Gastrocnemius medialis (tissue), 4 donors: Measurements from ENCODE around the gene DLL4. TPM values are rescaled to one million over a fixed set of nuclear protein-coding genes. Genes with fewer than 3 reads are reported as not detected.

Experiments used
- ATAC-seq, 2 donors: fragments of 150-250 bp; one replicate each; pipeline ENCODE4 v1.9.1; 2016
- DNase-seq, 2 donors: peaks; one replicate each; pipeline ENCODE4 v3.0.0-alpha.2; 2019
- H3K27ac ChIP-seq, 4 donors: fragments of 200-600 bp; sonication (generic); 1 replicate in 1 of 4; 2 replicates in 3 of 4; pipeline ENCODE4 v1.5.1; 2016 to 2018; ENCODE audit warnings: mild to moderate bottlenecking in 2 of 4, moderate library complexity in 1 of 4
- H3K27me3 ChIP-seq, 3 donors: fragments of 200-600 bp; sonication (generic) in 2 of 3; 1 replicate in 1 of 3; 2 replicates in 2 of 3; pipeline versions ENCODE4 v1.5.1 to v1.6.0; 2016 to 2019; ENCODE audit warnings: mild to moderate bottlenecking in 1 of 3, moderate library complexity in 1 of 3
- H3K36me3 ChIP-seq, 2 donors: fragments of 200-600 bp; sonication (generic) in 1 of 2; one replicate each; pipeline ENCODE4 v1.5.1; 2017 to 2018
- H3K4me1 ChIP-seq, 2 donors: fragments of 200-600 bp; sonication (generic) in 1 of 2; one replicate each; pipeline ENCODE4 v1.5.1; 2016 to 2017; ENCODE audit warnings: mild to moderate bottlenecking in 2 of 2
- H3K4me3 ChIP-seq, 4 donors: fragments of 200-600 bp; sonication (generic) in 3 of 4; 1 replicate in 1 of 4; 2 replicates in 3 of 4; pipeline ENCODE4 v1.5.1; 2016 to 2019; ENCODE audit warnings: mild to moderate bottlenecking in 2 of 4
- H3K9me3 ChIP-seq, 3 donors: fragments of 200-600 bp; sonication (generic) in 2 of 3; 1 replicate in 1 of 3; 2 replicates in 2 of 3; pipeline ENCODE4 v1.5.1; 2016 to 2019
- POLR2A ChIP-seq, 2 donors: fragments of 450-650 bp; IDR thresholded peaks; one replicate each; pipeline ENCODE4 v1.6.1; 2017; ENCODE audit warnings: antibody characterized with exemption in 2 of 2, mild to moderate bottlenecking in 2 of 2, moderate library complexity in 2 of 2
- in situ Hi-C, 4 donors: fragments of 200-750 bp; cut with MboI; loops; one replicate each; pipeline versions ENCODE4 v1.15.0 to v1.8.0; 2017; ENCODE audit warnings: low sequenced_read_pairs in 4 of 4
- intact Hi-C: fragments of 100-400 bp; cut with DNase I; formaldehyde crosslinking; loops from one replicate; pipeline ENCODE4 v1.15.1; 2023; ENCODE audit warnings: low total_unique reads
- total RNA-seq, 4 donors: library from RNA; depleted of rRNA; stranded (reverse); fragments of >200 nt; gene quantifications; one replicate each; pipeline versions ENCODE4 v1.1.0 to v1.2.3, GENCODE V29; 2016
- TF ChIP-seq, protein P1 (sequence below), 5 experiments: fragments of 450-650 bp in 3 of 5; fragments of 200-600 bp in 2 of 5; sonication (generic) in 2 of 5; IDR thresholded peaks in 4 of 5; conservative IDR thresholded peaks in 1 of 5; 1 replicate in 4 of 5; 2 replicates in 1 of 5; pipeline ENCODE4 v1.5.1; 2016 to 2019; ENCODE audit warnings: antibody characterized with exemption in 5 of 5, mild to moderate bottlenecking in 3 of 5, moderate library complexity in 3 of 5

Gene DLL4
- total RNA-seq, 4 donors from 2014 or later: 5.9 to 15.7 (median 8.9) TPM

DNA sequence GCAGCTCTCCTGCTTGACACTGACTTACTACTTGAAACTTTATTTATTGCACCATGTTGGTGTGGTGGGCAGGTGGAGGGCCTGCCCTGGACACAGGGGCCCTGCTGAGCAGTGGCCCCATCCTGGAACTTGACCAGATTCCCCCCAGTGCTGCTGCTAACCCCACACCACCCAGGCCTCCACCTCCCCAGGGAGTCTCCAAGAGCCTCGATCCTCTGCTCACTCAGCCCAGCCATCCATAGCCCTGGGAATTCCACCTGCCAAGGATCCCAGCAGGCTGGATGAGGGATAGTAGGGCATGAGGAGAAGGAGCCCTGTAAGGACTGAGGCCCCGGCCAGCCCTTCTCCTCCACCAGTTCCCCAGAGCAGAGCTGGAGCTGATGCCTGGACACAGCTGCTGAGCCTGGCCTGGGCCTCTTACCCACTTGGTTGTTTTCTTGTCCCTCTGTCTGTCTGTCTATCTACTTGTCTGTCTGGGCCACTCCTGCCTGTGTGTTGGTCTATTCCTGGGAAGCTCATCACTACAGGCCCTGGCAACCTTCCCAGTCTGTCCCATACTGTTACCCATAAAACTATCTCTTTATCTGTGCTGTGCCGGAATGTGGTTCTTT lies 26.9 kb downstream of the DLL4 start:
- TF ChIP-seq, protein P1, sequence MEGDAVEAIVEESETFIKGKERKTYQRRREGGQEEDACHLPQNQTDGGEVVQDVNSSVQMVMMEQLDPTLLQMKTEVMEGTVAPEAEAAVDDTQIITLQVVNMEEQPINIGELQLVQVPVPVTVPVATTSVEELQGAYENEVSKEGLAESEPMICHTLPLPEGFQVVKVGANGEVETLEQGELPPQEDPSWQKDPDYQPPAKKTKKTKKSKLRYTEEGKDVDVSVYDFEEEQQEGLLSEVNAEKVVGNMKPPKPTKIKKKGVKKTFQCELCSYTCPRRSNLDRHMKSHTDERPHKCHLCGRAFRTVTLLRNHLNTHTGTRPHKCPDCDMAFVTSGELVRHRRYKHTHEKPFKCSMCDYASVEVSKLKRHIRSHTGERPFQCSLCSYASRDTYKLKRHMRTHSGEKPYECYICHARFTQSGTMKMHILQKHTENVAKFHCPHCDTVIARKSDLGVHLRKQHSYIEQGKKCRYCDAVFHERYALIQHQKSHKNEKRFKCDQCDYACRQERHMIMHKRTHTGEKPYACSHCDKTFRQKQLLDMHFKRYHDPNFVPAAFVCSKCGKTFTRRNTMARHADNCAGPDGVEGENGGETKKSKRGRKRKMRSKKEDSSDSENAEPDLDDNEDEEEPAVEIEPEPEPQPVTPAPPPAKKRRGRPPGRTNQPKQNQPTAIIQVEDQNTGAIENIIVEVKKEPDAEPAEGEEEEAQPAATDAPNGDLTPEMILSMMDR (IDR thresholded peaks at IDR 0.05 in 4 of 5, conservative IDR thresholded peaks at IDR 0.05 in 1 of 5): no peak
- TF ChIP-seq POLR2A (IDR thresholded peaks at IDR 0.05): no peak
- intact Hi-C loops: loop anchor here (1.0 to 10.0 kb wide), 2 partner anchors 14 to 851 kb away; partner anchors contain the start of gene BMF
- in situ Hi-C loops: no loop called here
- ATAC-seq (peak; percentile 3 to 19), DNase-seq (peak in 1 of 2 donors; percentile 79)
- Histone ChIP-seq H3K36me3 (peaks cover 3 to 12% of the 10 kb centered on the region in 2 donors), H3K9me3 (no peaks in the 10 kb centered on the region), H3K27ac (peak overlapping the region; percentile 91 to 99 (median 96)), H3K4me1 (peaks cover 37 to 54% of the 10 kb centered on the region in 2 donors), H3K27me3 (no peaks in the 10 kb centered on the region), H3K4me3 (peak overlapping the region; percentile 76 to 96 (median 87))

DNA sequence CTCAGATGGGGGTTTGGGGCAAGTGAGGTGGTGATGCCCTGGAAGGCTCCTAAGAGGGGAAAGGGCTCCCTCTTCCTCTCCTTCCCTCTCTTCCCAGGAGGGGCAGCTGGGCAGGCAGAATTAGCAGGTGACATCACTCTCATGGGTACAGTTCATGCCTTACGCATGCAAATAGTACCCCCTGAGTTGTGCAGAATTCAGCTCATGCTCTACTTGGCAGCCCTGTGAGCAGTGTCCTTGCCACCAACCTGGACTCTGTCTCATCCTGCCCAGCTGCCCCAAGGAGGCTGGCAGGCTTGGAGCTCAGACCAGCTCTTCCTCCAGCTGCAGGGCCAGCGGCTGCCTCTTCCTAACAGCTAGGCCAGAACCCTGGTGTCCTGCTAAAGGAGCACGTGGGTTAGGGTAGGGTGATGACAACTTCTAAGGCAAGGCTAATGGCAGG lies 27.4 kb downstream of the DLL4 start:
- peak; percentile 45 to 51 for ATAC-seq
- in situ Hi-C loops: no loop called here
- DNase-seq: peak; percentile 87 to 92
- intact Hi-C loops: loop anchor here (1.0 to 10.0 kb wide), 2 partner anchors 14 to 852 kb away; partner anchors contain the start of gene BMF
- Histone ChIP-seq H3K4me3 (peak overlapping the region; percentile 76 to 96 (median 87)), H3K27ac (peak overlapping the region; percentile 91 to 99 (median 96)), H3K4me1 (peaks cover 37 to 54% of the 10 kb centered on the region in 2 donors), H3K27me3 (no peaks in the 10 kb centered on the region), H3K36me3 (peaks cover 3 to 12% of the 10 kb centered on the region in 2 donors), H3K9me3 (no peaks in the 10 kb centered on the region)
- TF ChIP-seq POLR2A (IDR thresholded peaks at IDR 0.05): peak; percentile 70 to 87
- TF ChIP-seq, protein P1 (IDR thresholded peaks at IDR 0.05 in 4 of 5, conservative IDR thresholded peaks at IDR 0.05 in 1 of 5): no peak

DNA sequence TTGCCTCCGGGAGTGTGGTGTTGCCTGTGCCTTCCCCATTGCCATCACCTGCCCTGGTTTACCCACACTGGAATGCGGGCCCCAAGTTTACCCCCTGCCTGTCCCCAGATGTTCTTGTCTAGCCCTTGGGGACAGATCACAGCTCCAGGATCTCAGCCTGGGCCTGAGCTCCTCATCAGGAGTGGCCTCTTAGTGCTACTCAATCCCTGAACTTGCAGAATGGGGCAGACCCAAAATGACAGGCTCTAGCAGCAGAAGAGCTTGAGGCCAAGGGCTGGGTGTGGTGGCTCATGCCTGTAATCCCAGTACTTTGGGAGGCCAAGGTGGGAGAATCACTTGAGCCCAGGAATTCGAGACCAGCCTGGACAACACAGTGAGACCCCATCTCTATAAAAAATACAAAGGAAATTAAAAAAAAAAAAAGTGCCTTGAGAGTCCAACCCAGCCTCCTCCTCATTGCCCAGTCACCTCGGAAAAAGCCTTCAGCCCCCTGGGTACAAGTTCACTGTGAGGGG lies 28.0 kb downstream of the DLL4 start:
- DNase-seq: peak in 1 of 2 donors; percentile 69
- H3K4me1 ChIP-seq: peaks cover 34 to 54% of the 10 kb centered on the region in 2 donors
- peak overlapping the region in 2 of 4 donors; percentile 85 to 96 for H3K4me3 ChIP-seq
- peaks cover 3 to 12% of the 10 kb centered on the region in 2 donors for H3K36me3 ChIP-seq
- no peaks in the 10 kb centered on the region for H3K27me3 ChIP-seq
- in situ Hi-C loops: no loop called here
- H3K27ac ChIP-seq: peak overlapping the region; percentile 91 to 99 (median 96)
- no peaks in the 10 kb centered on the region for H3K9me3 ChIP-seq
- peak in 1 of 2 donors; percentile 18 for ATAC-seq
- intact Hi-C loops: loop anchor here (10.0 kb wide), 1 partner anchor 852 kb away; the partner anchor contains the start of gene BMF
- no peak for TF ChIP-seq POLR2A (IDR thresholded peaks at IDR 0.05)
- TF ChIP-seq, protein P1 (IDR thresholded peaks at IDR 0.05 in 4 of 5, conservative IDR thresholded peaks at IDR 0.05 in 1 of 5): no peak

DNA sequence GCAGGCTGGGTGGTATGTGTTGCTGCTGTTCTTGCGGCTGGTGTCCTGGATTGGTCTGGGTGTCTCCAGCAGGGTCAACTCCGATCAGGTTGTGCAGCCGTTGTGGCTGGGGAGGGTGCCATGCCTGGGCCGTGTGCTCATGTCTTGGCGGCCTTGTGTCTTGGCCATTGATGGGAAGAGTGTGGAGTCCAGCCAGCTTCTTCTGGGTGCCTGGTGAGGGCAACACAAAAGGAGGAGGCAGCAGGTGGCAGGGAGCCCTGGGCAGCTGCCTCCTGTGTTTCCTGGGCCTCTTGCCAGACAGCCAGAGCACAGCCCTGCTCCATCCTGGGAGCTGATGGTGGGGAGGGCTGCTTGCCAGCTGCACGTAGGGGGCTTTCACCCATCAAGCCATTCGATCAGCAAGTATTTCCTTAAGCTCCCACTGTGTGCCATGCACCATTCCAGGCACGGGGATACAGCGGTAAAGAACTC lies 28.5 kb downstream of the DLL4 start:
- DNase-seq: peak; percentile 90 to 97
- Histone ChIP-seq H3K27me3 (no peaks in the 10 kb centered on the region), H3K9me3 (no peaks in the 10 kb centered on the region), H3K4me1 (peaks cover 29 to 48% of the 10 kb centered on the region in 2 donors), H3K27ac (peak overlapping the region; percentile 91 to 99 (median 96)), H3K36me3 (peaks cover 3 to 12% of the 10 kb centered on the region in 2 donors), H3K4me3 (peak overlapping the region in 1 of 4 donors; percentile 85)
- peak; percentile 51 to 53 for ATAC-seq
- TF ChIP-seq POLR2A (IDR thresholded peaks at IDR 0.05): peak in 1 of 2 donors; percentile 11
- TF ChIP-seq, protein P1 (IDR thresholded peaks at IDR 0.05 in 4 of 5, conservative IDR thresholded peaks at IDR 0.05 in 1 of 5): no peak
- in situ Hi-C loops: no loop called here
- intact Hi-C loops: loop anchor here (2.0 to 10.0 kb wide), 2 partner anchors 51 to 853 kb away; partner anchors contain the start of gene BMF
